ENCODE data around the gene PCAT7. TPM values are rescaled to one million over a fixed set of nuclear protein-coding genes. Genes with fewer than 3 reads are reported as not detected.

Gene PCAT7
- total and polyA plus RNA-seq, 2 donors (not counting 3 experiments of a cell fraction or from before 2014, with no cell fraction given), result not detected

- Histone ChIP-seq H3K4me2 (ENCODE audit: insufficient read depth, low read length) (no peak overlapping the region), H3K27me3 (ENCODE audit: control insufficient read depth in 2 of 2, insufficient read depth in 2 of 2, low read length in 2 of 2) (no peaks in the 10 kb centered on the region), H3K9me3 (replicated peaks; ENCODE audit: control insufficient read depth, insufficient read depth, low read length) (no peaks in the 10 kb centered on the region), H2AFZ (ENCODE audit: low read depth, low read length) (no peak overlapping the region), H3K27ac (ENCODE audit: insufficient read depth, low read depth, low read length) (no peak overlapping the region), H4K20me1 (replicated peaks; ENCODE audit: control insufficient read depth, extremely low read depth, insufficient read depth, low read length) (no peaks in the 10 kb centered on the region), H3K9ac (replicated peaks; ENCODE audit: extremely low read depth, insufficient read depth, low read length) (no peak overlapping the region), H3K9me1 (replicated peaks; ENCODE audit: control insufficient read depth, extremely low read depth, insufficient read depth, low read length) (no peaks in the 10 kb centered on the region), H3K36me3 (ENCODE audit: control insufficient read depth in 2 of 2, extremely low read depth in 1 of 2, insufficient read depth in 2 of 2, low read length in 2 of 2) (no peaks in the 10 kb centered on the region), H3K4me3 (replicated peaks in 1 of 3; ENCODE audit: insufficient read depth in 1 of 3, low read depth in 1 of 3, low read length in 3 of 3) (no peak overlapping the region), H3K79me2 (ENCODE audit: control insufficient read depth, insufficient read depth, low read length) (no peaks in the 10 kb centered on the region), H3K4me1 (ENCODE audit: control insufficient read depth, extremely low read depth, insufficient read depth, low read length) (no peaks in the 10 kb centered on the region)
- DNase-seq (ENCODE audit: low read depth, low spot score) (no peak), FAIRE-seq (no peak)
- ChIA-PET CTCF (no interaction called here), POLR2A (no interaction called here)
- TF ChIP-seq MYC (IDR thresholded peaks at IDR 0.05; ENCODE audit: low read depth, low read length), result no peak
- no peak for TF ChIP-seq POLR2A (IDR thresholded peaks at IDR 0.05; ENCODE audit: low read depth, low read length)
- TF ChIP-seq POLR2AphosphoS5 (IDR thresholded peaks at IDR 0.05; ENCODE audit: insufficient read depth, low read depth, low read length), result no peak
- TF ChIP-seq JUN (IDR thresholded peaks at IDR 0.05; ENCODE audit: borderline replicate concordance, insufficient read depth, insufficient read length, low read depth), result no peak
- TF ChIP-seq CTCF (IDR thresholded peaks at IDR 0.05; ENCODE audit: extremely low read depth in 1 of 2, insufficient read depth in 1 of 2, low read depth in 1 of 2, low read length in 2 of 2), result no peak
- dilution Hi-C loops (cut with MboI; ENCODE audit: extremely low pct_ligation_motif_present, low sequenced_read_pairs), result no loop called here
- no TSS peak for BruUV-seq (replicated peaks)
- intact Hi-C loops (cut with micrococcal nuclease), result no loop called here
Measured at GRCh38 chr9:94577036-94577435, 22.2 kb downstream of the PCAT7 start.

- H3K9me1 ChIP-seq (replicated peaks; ENCODE audit: control insufficient read depth, extremely low read depth, insufficient read depth, low read length), result no peaks in the 10 kb centered on the region
- no peak for DNase-seq (ENCODE audit: low read depth, low spot score)
- no peak overlapping the region for H3K4me3 ChIP-seq (replicated peaks in 1 of 3; ENCODE audit: insufficient read depth in 1 of 3, low read depth in 1 of 3, low read length in 3 of 3)
- H4K20me1 ChIP-seq (replicated peaks; ENCODE audit: control insufficient read depth, extremely low read depth, insufficient read depth, low read length), result no peaks in the 10 kb centered on the region
- POLR2A ChIA-PET, result no interaction called here
- no peaks in the 10 kb centered on the region for H3K4me1 ChIP-seq (ENCODE audit: control insufficient read depth, extremely low read depth, insufficient read depth, low read length)
- no peak overlapping the region for H3K27ac ChIP-seq (ENCODE audit: insufficient read depth, low read depth, low read length)
- no peak for FAIRE-seq
- H3K4me2 ChIP-seq (ENCODE audit: insufficient read depth, low read length), result no peak overlapping the region
- no peak overlapping the region for H3K9ac ChIP-seq (replicated peaks; ENCODE audit: extremely low read depth, insufficient read depth, low read length)
- TF ChIP-seq GATA2 (IDR thresholded peaks at IDR 0.05; ENCODE audit: insufficient read depth, insufficient read length, low read depth, low read length) (no peak), MYC (IDR thresholded peaks at IDR 0.05; ENCODE audit: low read depth, low read length) (no peak), FOS (IDR thresholded peaks at IDR 0.05; ENCODE audit: borderline replicate concordance, insufficient read depth, low read length) (no peak), EZH2 (IDR thresholded peaks at IDR 0.05; ENCODE audit: borderline replicate concordance, low read depth, low read length, severe bottlenecking) (no peak), JUN (IDR thresholded peaks at IDR 0.05; ENCODE audit: borderline replicate concordance, insufficient read depth, insufficient read length, low read depth) (no peak), POLR2AphosphoS5 (IDR thresholded peaks at IDR 0.05; ENCODE audit: insufficient read depth, low read depth, low read length) (no peak), POLR2A (IDR thresholded peaks at IDR 0.05; ENCODE audit: low read depth, low read length) (no peak), MAX (IDR thresholded peaks at IDR 0.05; ENCODE audit: insufficient read depth, insufficient read length) (no peak), CTCF (IDR thresholded peaks at IDR 0.05; ENCODE audit: extremely low read depth in 1 of 2, insufficient read depth in 1 of 2, low read depth in 1 of 2, low read length in 2 of 2) (no peak)
- H3K9me3 ChIP-seq (replicated peaks; ENCODE audit: control insufficient read depth, insufficient read depth, low read length), result no peaks in the 10 kb centered on the region
- no TSS peak for BruUV-seq (replicated peaks)
- dilution Hi-C loops (cut with MboI; ENCODE audit: extremely low pct_ligation_motif_present, low sequenced_read_pairs), result no loop called here
- no peaks in the 10 kb centered on the region for H3K36me3 ChIP-seq (ENCODE audit: control insufficient read depth in 2 of 2, extremely low read depth in 1 of 2, insufficient read depth in 2 of 2, low read length in 2 of 2)
- no peak overlapping the region for H2AFZ ChIP-seq (ENCODE audit: low read depth, low read length)
- intact Hi-C loops (cut with micrococcal nuclease), result no loop called here
- CTCF ChIA-PET, result no interaction called here
- H3K27me3 ChIP-seq (ENCODE audit: control insufficient read depth in 2 of 2, insufficient read depth in 2 of 2, low read length in 2 of 2), result no peaks in the 10 kb centered on the region
- H3K79me2 ChIP-seq (ENCODE audit: control insufficient read depth, insufficient read depth, low read length), result no peaks in the 10 kb centered on the region
Measured at GRCh38 chr9:94577571-94577970, 22.7 kb downstream of the PCAT7 start.
